Stimulated activated CD8-positive, alpha-beta memory T cell treated with anti-CD3 and anti-CD28 coated beads, Interleukin-7, amount 100 ng/mL, for 24 hours (primary cell): ENCODE data around the gene LILRB1.
"Not testable (repeated sequence)": the region's sequence is repeated elsewhere in the genome, so short reads cannot be mapped to it uniquely, and the experiment has no call there.

ENCODE experiments used
- DNase-seq: peaks from one replicate; pipeline ENCODE4 v3.0.0-alpha.2; 2020; ENCODE audit warnings: low read depth

LILRB1 gene

GRCh38 chr19:54624934-54625730 lies 5.2 kb upstream of the LILRB1 start:
- DNase-seq = not testable (repeated sequence)

GRCh38 chr19:54626757-54627156 lies 3.5 kb upstream of the LILRB1 start:
- DNase-seq = no peak

DNA sequence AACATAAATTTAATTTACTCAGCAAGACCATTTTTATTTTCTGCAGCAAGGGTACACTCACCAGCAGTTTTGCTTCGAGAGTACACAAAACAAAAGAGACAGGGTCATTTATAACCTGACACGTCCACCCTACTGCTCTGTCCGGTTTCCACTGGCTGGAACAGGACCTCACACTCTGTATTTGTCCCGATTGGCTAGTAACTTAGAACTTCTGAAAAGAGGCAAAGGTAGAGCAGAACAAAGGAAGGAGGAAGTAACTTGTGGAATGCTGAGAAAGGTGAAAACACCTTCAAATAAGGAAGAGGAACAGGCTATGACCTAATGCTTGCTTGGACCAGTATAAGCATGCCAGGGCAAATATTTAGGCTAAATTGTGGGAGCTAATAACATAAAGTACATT lies 2.4 kb upstream of the LILRB1 start:
- DNase-seq = not testable (repeated sequence)

- DNase-seq = no peak
Measured at GRCh38 chr19:54630782-54631181, 498 bp downstream of the LILRB1 start.

GRCh38 chr19:54631489-54632337 lies 1.4 kb downstream of the LILRB1 start:
- DNase-seq = not testable (repeated sequence)

DNA sequence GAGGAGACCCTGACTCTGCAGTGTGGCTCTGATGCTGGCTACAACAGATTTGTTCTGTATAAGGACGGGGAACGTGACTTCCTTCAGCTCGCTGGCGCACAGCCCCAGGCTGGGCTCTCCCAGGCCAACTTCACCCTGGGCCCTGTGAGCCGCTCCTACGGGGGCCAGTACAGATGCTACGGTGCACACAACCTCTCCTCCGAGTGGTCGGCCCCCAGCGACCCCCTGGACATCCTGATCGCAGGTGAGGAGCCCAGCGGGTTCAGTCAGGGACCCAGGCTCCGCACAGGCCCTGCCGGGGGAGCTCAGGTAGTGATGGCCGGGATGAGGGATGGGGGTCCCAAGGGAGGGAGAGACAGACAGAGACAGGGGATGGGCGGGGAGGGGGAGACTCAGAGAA lies 2.2 kb downstream of the LILRB1 start:
- not testable (repeated sequence) for DNase-seq

- DNase-seq = no peak
Measured at GRCh38 chr19:54633401-54633800, 3.1 kb downstream of the LILRB1 start.

GRCh38 chr19:54636081-54636480 lies 5.8 kb downstream of the LILRB1 start:
- DNase-seq = not testable (repeated sequence)

DNA sequence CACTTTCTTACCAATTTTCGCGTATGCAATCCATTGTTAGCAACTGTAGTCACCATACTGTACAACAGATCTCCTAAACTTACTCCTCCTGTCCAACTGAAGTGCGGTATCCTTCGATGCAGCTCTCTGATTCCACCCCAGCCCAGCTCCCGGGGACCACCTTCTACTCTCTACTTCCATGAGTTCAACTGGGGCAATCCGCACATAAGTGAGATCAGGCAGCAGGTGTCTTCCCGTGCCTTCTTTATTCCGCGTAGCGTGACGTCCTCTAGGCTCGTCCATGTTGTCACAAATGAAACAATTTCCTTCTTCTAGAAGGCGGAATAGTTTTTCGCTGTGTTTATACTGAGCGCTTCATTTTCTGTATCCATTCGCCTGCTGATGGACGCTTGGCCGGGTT lies 8.4 kb downstream of the LILRB1 start:
- DNase-seq = no peak

DNA sequence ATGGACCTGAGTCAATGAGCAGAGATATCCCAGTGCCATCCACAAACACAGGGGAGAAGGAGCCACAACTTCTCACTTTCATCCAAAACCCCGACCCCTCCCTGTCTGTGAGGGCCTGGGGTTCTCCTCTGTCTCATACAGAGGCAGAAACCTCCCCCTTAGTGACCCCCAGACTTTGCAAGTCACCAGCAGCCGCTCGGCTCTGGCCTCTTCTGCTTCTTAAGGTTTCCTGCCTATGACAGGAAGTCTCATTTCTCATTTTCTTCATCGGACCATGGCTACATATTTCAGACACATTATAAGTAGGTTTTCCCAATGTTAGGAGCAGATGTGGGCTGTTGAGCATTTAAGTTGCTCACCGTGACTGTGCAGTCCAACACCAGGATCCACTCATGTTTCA lies 12.7 kb downstream of the LILRB1 start:
- DNase-seq = not testable (repeated sequence)

DNA sequence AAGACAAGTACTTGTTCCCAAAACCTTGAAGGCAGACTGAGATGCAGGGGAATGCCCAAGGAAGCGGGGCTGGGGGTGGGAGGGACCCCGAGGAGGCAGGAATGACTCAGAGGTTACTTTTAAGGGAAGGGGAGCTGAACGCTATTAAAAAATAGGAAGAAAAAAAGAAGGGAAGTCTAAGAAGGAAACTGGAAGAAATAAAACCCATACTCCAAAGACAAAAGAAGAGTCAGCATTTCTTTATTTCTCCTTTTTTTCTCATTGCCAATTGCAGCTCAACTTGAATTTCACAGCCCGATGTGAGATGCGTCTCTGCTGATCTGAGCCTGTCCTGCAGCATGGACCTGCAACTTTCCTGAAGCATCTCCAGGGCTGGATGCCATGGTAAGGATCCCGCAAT lies 13.3 kb downstream of the LILRB1 start:
- DNase-seq = not testable (repeated sequence)

GRCh38 chr19:54644056-54644455 lies 13.8 kb downstream of the LILRB1 start:
- no peak for DNase-seq

- no peak for DNase-seq
Measured at GRCh38 chr19:54646331-54646841, 16.1 kb downstream of the LILRB1 start.

DNA sequence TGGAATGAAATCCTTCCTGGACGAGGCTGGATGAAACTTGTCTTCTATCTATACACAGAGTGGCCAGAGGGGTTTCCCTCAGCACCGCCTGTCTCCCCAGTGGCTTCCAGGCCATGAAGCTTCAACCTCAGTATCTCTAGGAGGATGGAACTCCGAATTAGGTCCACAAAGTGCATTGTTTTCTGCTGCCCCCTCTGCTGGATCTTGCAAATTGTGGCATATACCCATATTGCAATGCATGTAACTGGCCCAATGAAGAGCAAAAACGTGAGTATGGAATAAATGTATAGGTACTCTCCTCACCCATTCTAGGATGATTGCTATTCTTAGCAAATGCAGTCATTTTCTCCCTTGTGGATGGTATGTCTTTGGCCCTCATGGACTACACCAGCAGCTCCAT lies 17.8 kb downstream of the LILRB1 start:
- no peak for DNase-seq

- no peak for DNase-seq
Measured at GRCh38 chr19:54650108-54650655, 19.9 kb downstream of the LILRB1 start.

- no peak for DNase-seq
Measured at GRCh38 chr19:54653181-54653809, 23.0 kb downstream of the LILRB1 start.

DNA sequence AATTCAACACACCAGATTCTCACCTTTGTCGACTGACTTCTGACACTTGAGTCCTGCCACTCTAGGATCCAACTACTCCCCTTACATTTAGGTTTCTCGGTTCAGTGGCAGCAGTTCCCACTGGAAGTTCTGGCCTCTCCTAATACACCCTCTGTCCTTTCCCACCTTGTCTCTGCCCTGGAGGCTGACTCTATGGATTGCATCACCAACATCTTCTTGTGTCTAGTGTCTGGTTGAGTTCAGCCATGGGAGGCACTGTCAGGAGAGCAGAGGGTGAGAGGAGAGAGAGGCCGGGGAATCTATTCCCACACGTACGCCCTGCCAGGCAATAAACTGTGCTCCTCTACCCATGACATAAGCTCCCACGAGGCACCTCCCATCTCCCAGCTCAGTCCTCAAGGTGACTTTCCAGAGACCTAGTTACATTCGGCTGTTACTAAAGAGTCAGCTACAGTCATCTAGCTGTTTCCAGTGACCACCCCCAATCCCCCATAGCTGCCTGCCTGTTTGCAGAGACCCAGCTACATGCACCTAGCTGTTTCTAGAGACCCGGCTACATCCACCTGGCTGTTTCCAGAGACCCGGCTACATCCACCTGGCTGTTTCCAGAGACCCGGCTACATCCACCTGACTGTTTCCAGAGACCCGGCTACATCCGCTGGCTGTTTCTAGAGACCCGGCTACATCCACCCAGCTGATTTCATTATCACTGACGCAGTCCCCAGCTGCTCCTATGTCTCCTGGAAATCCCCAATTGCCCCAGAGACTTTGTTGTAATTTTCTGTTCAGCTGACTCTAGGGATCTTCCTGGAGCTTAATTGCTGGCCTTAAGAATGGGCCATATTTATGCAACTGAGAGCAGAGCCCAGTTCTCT lies 24.4 kb downstream of the LILRB1 start:
- no peak for DNase-seq

GRCh38 chr19:54659300-54659699 lies 29.0 kb downstream of the LILRB1 start:
- DNase-seq = no peak

GRCh38 chr19:54660306-54660705 lies 30.0 kb downstream of the LILRB1 start:
- DNase-seq = no peak

DNA sequence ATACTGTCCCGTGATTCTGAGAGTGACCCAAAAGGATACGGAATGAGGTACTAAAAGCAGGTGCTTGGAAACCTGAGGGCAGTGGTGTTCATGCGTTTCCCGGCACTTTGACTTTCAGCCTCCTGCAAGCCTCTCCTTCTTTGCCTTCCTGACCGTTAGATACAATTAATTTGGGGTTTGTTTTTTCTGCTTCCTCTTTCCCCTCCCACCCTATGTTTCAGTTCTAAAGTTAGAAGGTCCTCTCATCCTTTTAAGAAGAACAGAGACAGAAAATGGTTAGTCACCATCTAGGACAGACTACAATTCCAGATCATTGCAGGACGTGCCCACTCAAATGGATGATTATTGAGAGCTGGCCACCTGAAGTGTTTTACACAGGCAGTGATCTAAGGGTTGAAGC lies 30.7 kb downstream of the LILRB1 start:
- no peak for DNase-seq

GRCh38 chr19:54661846-54662481 lies 31.7 kb downstream of the LILRB1 start:
- no peak for DNase-seq
